SH-SY5Y (cell line): Measurements from ENCODE around the gene E2F4.

Experiments
- GATA2 ChIP-seq: IDR thresholded peaks from 2 replicates; pipeline ENCODE4 v1.6.1; 2011; ENCODE audit warnings: mild to moderate bottlenecking, low read depth, low read length
- GATA3 ChIP-seq: IDR thresholded peaks from 2 replicates; pipeline ENCODE4 v1.6.1; 2011; ENCODE audit warnings: low read depth, mild to moderate bottlenecking, low read length, moderate library complexity

- no peak for TF ChIP-seq GATA3
- TF ChIP-seq GATA2: no peak
Observed at GRCh38 chr16:67208154-67208896, 16.4 kb downstream of the E2F4 start.
